K562 (cell line): ENCODE data around the gene BRF1. TPM values are rescaled to one million over a fixed set of nuclear protein-coding genes. Genes with fewer than 3 reads are reported as not detected.

ENCODE experiments used
- CREB1 ChIP-seq, 2 experiments: sonication (generic) in 1 of 2; formaldehyde crosslinking in 1 of 2; IDR thresholded peaks; 2 replicates each; pipeline versions ENCODE4 v1.6.1 to v1.8.0; 2012 to 2022; ENCODE audit warnings: inconsistent platforms in 1 of 2, mild to moderate bottlenecking in 1 of 2, missing genetic modification reagents in 1 of 2, moderate library complexity in 1 of 2
- HDAC3 ChIP-seq: fragments of 450-650 bp; IDR thresholded peaks from 2 replicates; pipeline ENCODE4 v1.6.1; 2018; ENCODE audit warnings: borderline replicate concordance, mild to moderate bottlenecking, moderate library complexity; ENCODE audit not compliant: partially characterized antibody
- HNRNPK ChIP-seq: fragments of 200-400 bp; formaldehyde crosslinking; IDR thresholded peaks from one replicate; pipeline ENCODE4 v1.6.1; 2018; ENCODE audit warnings: mild to moderate bottlenecking, low read depth, low read length; ENCODE audit not compliant: poor library complexity, severe bottlenecking
- ZFX ChIP-seq: sonication (generic); formaldehyde crosslinking; IDR thresholded peaks from 2 replicates; pipeline ENCODE4 v1.8.0; 2022; ENCODE audit warnings: mild to moderate bottlenecking, missing genetic modification reagents, moderate library complexity
- polyA plus RNA-seq, 8 experiments: library from polyadenylated mRNA; depleted of rRNA in 4 of 8; stranded (reverse) in 5 of 8; unstranded in 3 of 8; fragments of >200 nt; fragmentation: Nextera tagmentation in 2 of 8; fragmentation: Illumina TruSeq in 1 of 8; extraction: Ambion mirVana in 2 of 8; extraction: Trizol in 1 of 8; gene quantifications; 2 replicates each; pipeline versions ENCODE4 v1.2.1 to v1.2.3, GENCODE V29; 2011 to 2014; ENCODE audit warnings: inconsistent platforms in 1 of 8, missing spikeins in 1 of 8
- total RNA-seq, 7 experiments: library from RNA; depleted of rRNA in 6 of 7; stranded (reverse); fragments of >200 nt in 6 of 7; fragmentation: Illumina TruSeq in 2 of 7; extraction: Trizol in 2 of 7; gene quantifications; 2 replicates each; pipeline versions ENCODE4 v1.2.1 to v1.2.3, GENCODE V29; 2011 to 2021; ENCODE audit warnings: low replicate concordance in 1 of 7
- TF ChIP-seq, protein P1 (sequence below), 2 experiments: fragments of 450-650 bp in 1 of 2; sonication (generic) in 1 of 2; formaldehyde crosslinking in 1 of 2; IDR thresholded peaks; 2 replicates each; pipeline versions ENCODE4 v1.7.1 to v1.9.0; 2016 to 2022; ENCODE audit warnings: inconsistent platforms in 1 of 2, mild to moderate bottlenecking in 1 of 2, missing genetic modification reagents in 1 of 2

The BRF1 gene
- total and polyA plus RNA-seq, 9 of the 15 experiments (the other 6 are each of a cell fraction or from before 2014, with no cell fraction given) = 0.14 to 24.6 (median 8.2) TPM

DNA sequence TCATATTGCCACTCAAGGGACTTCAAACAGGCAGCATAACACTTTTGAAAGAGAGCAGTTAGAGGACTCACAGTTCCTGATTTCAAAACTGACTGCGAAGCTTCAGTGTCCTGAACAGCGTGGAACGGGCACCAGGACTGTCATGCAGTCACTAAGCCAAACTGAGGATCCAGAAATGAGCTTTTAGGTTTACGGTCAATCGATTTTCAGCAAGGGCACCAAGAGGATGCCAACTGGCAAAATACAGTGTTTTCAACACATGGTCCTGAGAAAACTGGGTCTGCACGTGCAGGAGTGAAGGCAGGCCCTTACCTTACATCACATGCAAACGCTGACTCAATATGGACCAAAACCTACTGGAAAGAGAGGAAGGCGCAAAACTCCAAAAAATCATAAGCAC, 15.6 kb downstream of the BRF1 start (continued):
- no peak for TF ChIP-seq ZFX (CRISPR knock-in tag)
- no peak for TF ChIP-seq CREB1 (IDR thresholded peaks at IDR 0.05)
- TF ChIP-seq CREB1 (CRISPR knock-in tag; IDR thresholded peaks at IDR 0.05) = no peak
- TF ChIP-seq HDAC3 = no peak
- no peak for TF ChIP-seq HNRNPK
- TF ChIP-seq, protein P1, sequence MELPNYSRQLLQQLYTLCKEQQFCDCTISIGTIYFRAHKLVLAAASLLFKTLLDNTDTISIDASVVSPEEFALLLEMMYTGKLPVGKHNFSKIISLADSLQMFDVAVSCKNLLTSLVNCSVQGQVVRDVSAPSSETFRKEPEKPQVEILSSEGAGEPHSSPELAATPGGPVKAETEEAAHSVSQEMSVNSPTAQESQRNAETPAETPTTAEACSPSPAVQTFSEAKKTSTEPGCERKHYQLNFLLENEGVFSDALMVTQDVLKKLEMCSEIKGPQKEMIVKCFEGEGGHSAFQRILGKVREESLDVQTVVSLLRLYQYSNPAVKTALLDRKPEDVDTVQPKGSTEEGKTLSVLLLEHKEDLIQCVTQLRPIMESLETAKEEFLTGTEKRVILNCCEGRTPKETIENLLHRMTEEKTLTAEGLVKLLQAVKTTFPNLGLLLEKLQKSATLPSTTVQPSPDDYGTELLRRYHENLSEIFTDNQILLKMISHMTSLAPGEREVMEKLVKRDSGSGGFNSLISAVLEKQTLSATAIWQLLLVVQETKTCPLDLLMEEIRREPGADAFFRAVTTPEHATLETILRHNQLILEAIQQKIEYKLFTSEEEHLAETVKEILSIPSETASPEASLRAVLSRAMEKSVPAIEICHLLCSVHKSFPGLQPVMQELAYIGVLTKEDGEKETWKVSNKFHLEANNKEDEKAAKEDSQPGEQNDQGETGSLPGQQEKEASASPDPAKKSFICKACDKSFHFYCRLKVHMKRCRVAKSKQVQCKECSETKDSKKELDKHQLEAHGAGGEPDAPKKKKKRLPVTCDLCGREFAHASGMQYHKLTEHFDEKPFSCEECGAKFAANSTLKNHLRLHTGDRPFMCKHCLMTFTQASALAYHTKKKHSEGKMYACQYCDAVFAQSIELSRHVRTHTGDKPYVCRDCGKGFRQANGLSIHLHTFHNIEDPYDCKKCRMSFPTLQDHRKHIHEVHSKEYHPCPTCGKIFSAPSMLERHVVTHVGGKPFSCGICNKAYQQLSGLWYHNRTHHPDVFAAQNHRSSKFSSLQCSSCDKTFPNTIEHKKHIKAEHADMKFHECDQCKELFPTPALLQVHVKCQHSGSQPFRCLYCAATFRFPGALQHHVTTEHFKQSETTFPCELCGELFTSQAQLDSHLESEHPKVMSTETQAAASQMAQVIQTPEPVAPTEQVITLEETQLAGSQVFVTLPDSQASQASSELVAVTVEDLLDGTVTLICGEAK (IDR thresholded peaks at IDR 0.05) = no peak
- TF ChIP-seq, protein P1 (CRISPR knock-in tag; IDR thresholded peaks at IDR 0.05) = no peak
